NCI-H146 (cell line): Measurements from ENCODE around the gene RPS16.

Source experiments
- DNase-seq: peaks from one replicate; lab custom pipeline; 2025; lab: John Stamatoyannopoulos, UW

RPS16 gene

GRCh38 chr19:39422020-39422419 is 13.7 kb downstream of the RPS16 start:
- no peak for DNase-seq

DNA sequence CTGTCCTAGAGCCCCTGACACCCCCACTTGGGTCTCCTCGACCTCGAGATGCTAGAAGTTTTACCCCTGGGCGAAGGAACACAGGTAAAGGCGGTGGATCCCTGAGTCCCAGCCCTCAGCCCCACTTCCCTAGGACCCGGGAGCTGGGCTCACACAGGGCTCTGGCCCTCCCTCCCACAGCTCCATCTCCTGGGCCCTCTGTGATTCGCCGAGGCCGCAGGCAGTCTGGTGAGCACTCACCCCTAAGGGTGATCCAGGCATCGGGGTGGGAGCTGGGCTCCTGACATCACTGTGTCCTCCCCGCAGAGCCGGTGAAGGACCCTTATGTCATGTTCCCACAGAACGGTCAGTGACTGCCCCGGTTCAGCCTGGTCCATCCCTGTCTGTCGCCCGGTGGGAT is 15.0 kb downstream of the RPS16 start:
- DNase-seq = no peak

- no peak for DNase-seq
Measured at GRCh38 chr19:39419003-39419402, 16.7 kb downstream of the RPS16 start.

GRCh38 chr19:39417463-39418181 is 18.1 kb downstream of the RPS16 start:
- DNase-seq = no peak

DNA sequence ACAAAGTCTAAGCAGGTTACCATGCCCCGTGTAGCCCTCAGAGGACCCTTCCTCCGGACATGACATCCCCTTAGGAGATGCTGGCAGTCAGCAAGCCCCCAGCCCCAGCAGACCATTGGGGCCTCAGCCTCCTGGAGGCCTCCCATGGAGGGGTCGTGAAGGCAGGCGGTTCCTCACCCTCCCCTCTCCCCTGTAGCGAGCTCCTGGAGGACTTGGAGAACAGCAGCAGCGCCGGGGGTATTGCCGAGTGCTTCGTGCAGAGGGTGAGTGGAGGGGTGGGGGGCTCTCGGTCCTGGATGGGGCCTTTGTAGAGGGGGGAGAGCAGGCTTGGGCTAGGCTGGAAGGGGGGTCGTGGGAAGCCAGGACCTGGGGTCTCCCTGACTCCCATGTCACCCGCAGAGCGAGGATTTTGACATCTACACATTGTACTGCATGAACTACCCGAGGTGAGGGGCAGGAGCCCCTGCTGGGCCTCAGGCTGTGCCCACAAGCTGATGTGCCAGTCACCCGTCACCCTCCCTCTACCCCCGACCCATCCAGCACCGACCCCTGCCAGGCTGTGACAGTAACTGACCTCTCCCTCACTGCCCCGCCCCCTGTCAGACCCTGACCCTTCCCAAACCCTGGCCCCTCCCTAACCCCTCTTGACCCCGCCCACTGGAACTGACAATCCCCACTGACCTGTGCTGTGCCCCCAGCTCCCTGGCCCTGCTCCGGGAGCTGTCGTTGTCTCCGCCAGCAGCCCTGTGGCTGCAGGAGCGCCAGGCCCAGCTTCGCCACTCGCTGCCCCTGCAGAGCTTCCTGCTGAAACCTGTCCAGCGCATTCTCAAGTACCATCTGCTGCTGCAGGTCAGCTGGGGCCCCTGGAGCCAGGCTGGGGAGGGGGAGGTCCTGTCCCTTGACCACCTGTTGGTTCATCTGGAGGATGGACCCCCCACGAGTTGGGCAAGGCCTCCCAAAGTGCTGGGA is 19.3 kb downstream of the RPS16 start:
- DNase-seq = no peak

DNA sequence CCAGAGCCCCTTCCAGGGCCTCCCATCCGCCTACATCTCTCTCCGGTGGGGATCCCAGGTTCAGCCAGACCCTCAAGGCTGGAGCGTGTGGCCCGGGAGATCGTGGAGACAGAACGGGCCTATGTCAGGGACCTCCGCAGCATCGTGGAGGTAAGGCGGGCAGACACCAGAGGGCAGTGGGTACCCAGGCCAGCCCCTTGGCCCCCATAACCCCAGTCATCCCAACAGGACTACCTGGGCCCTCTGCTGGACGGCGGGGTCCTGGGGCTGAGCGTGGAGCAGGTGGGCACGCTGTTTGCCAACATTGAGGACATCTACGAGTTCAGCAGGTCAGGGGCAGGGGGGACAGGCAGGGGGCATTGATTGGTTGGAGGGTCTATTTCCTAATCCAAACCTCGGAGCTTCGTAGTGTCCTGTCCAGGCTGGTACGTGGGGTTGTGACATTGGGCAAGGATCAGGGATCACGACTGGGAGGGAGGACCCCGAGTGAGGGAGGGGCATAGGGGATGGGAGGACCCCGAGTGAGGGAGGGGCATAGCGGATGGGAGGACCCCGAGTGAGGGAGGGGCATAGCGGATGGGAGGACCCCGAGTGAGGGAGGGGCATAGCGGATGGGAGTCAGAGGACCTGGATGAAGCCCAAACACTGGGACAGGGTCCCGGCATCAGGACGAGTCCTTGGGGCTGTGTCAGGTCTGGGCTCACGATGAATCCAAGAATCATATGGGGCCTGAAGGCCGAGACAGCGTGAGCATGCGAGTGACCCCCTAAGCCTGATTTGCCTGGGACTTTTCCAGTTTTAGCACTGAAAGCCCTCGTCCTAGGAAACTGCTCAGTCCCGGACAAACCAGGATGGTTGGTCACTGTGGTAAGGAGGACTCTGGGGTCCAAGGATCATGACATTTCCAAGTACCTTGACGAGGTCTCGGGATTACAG is 20.4 kb downstream of the RPS16 start:
- DNase-seq = no peak

DNA sequence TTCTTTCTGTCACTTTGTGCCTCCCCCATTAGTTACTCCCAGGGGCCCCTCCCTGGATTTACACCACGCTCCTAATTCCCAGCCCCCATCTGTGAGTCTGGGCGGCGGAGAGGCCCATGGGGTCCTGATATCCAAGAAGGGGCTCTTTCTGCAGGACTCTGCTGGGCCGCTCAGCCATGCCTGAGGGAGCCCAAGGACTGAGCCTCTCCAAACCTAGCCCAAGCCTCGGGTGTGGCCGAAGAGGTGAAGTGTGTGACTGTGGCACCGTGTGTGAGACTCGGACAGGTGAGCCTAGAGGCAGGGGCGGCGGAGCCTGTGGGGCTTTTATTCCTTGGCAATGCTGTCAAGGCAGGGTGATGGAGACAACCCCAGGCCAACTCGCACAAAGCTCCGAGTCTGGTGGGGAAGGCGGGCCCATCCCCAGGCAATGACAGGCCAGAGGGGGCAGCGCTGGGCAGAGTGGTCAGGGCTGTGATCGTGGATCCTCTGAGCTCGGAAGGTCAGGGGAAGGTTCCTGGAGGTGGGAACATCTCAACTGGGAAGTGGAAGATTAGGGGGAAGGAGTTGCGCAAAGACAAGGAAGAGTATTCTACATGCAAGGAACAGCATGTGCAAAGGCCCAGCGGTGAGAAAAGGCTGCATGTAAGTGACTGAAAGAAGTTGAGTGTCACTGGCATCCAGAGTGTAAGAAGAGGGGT is 21.7 kb downstream of the RPS16 start:
- DNase-seq = peak; percentile 35

- peak; percentile 75 for DNase-seq
Measured at GRCh38 chr19:39413272-39413910, 22.4 kb downstream of the RPS16 start.

GRCh38 chr19:39412867-39413271 is 22.9 kb downstream of the RPS16 start:
- peak; percentile 60 for DNase-seq

- peak; percentile 100 for DNase-seq
Measured at GRCh38 chr19:39412100-39412866, 23.5 kb downstream of the RPS16 start, which contains the start of gene PLEKHG2. PLEKHG2 (plus strand) TSS chr19:39412669; CDS start chr19:39414087, 1,418 bp downstream.

GRCh38 chr19:39411832-39412099 is 24.0 kb downstream of the RPS16 start:
- DNase-seq = peak; percentile 94

GRCh38 chr19:39411081-39411831 is 24.5 kb downstream of the RPS16 start:
- DNase-seq = no peak

DNA sequence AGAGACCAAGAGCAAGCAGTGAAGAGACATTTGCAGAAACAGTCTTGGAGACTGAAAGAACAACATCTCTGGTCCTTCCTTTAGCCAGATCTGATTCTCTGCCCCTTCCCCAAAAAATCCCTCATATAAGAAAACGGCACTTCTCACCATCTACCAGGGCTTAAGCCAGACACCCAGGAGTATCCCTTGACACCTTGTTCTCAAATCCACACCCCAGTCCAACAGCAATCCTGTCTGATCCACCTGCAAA is 25.0 kb downstream of the RPS16 start:
- no peak for DNase-seq

- peak; percentile 53 for DNase-seq
Measured at GRCh38 chr19:39410017-39410830, 25.5 kb downstream of the RPS16 start.

GRCh38 chr19:39409208-39410016 is 26.3 kb downstream of the RPS16 start:
- DNase-seq = peak; percentile 99

GRCh38 chr19:39408392-39409207 is 27.1 kb downstream of the RPS16 start:
- DNase-seq = peak; percentile 41
